ENCODE results near the gene THAP6.

GRCh38 chr4:75530556-75531322, 16.5 kb downstream of the THAP6 start:
- TF ChIP-seq POLR2A (IDR thresholded peaks at IDR 0.05; ENCODE audit: borderline replicate concordance, extremely low read depth, insufficient read depth, insufficient read length) (no peak), EZH2phosphoT487 (IDR thresholded peaks at IDR 0.05; ENCODE audit: borderline replicate concordance) (no peak), CEBPB (IDR thresholded peaks at IDR 0.05; ENCODE audit: low read depth) (no peak), EZH2 (IDR thresholded peaks at IDR 0.05) (no peak), TCF7L2 (IDR thresholded peaks at IDR 0.05; ENCODE audit: borderline replicate concordance, extremely low read depth, insufficient read depth, insufficient read length) (no peak), CBX3 (IDR thresholded peaks at IDR 0.05; ENCODE audit: low read depth) (no peak), POLR2AphosphoS5 (IDR thresholded peaks at IDR 0.05; ENCODE audit: low read depth, low read length) (no peak), YY1 (IDR thresholded peaks at IDR 0.05; ENCODE audit: extremely low read depth, insufficient replicate concordance, low read depth, low read length) (no peak), RAD21 (IDR thresholded peaks at IDR 0.05; ENCODE audit: low read depth) (no peak)
- TF ChIP-seq, protein P1, sequence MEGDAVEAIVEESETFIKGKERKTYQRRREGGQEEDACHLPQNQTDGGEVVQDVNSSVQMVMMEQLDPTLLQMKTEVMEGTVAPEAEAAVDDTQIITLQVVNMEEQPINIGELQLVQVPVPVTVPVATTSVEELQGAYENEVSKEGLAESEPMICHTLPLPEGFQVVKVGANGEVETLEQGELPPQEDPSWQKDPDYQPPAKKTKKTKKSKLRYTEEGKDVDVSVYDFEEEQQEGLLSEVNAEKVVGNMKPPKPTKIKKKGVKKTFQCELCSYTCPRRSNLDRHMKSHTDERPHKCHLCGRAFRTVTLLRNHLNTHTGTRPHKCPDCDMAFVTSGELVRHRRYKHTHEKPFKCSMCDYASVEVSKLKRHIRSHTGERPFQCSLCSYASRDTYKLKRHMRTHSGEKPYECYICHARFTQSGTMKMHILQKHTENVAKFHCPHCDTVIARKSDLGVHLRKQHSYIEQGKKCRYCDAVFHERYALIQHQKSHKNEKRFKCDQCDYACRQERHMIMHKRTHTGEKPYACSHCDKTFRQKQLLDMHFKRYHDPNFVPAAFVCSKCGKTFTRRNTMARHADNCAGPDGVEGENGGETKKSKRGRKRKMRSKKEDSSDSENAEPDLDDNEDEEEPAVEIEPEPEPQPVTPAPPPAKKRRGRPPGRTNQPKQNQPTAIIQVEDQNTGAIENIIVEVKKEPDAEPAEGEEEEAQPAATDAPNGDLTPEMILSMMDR (IDR thresholded peaks at IDR 0.05 in 2 of 3, conservative IDR thresholded peaks at IDR 0.05 in 1 of 3; ENCODE audit: borderline replicate concordance in 1 of 3, insufficient read depth in 1 of 3, low read depth in 2 of 3, low read length in 2 of 3) = no peak
- TF ChIP-seq, protein P2, sequence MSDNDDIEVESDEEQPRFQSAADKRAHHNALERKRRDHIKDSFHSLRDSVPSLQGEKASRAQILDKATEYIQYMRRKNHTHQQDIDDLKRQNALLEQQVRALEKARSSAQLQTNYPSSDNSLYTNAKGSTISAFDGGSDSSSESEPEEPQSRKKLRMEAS (IDR thresholded peaks at IDR 0.05) = no peak

Data from HCT116 (cell line).